GM21825 (cell line): ENCODE measurements around the gene ADAM22.

ENCODE experiments used
- ATAC-seq: cut with Tn5 transposase; IDR thresholded peaks from one replicate; pipeline ENCODE4 v1.9.1; 2021; ENCODE audit warnings: mild to moderate bottlenecking, moderate library complexity; ENCODE audit not compliant: unreplicated experiment

Gene ADAM22

DNA sequence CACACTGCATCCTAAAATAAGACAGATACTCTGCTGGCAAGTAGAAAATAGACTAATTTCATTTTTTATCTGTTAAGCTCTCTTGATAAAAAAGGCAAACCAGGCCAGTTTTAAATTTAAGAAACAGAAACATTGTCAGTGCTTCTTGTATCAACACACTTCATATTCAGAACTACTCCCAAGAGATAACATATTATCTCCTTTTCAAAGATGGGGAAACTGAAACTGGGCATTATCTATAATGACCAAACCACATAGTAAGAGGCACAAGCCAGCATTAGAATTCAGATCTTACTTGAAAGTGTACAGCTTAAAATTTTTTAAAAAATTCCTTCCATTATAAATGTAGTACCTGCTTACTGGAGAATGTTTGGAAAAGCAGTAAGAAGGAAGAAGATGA is 271.1 kb downstream of the ADAM22 start:
- no peak for ATAC-seq

DNA sequence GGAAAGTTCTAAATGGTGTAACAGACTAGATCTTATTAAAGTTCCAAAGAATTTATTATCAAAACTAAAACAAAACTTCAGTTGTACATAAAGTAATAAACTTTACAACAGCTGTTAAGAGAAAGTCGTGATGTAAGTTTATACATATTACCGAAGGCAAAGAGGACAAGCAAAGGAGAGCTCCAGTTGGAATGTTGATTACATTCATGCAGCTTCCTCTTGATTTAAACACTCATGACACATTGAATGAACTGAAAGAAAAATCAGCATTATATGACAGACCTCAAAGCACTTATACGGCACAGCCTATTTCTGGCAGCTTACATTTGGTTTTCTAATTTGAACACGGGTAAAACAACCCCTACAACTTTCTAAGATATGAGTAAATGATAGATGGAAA is 272.2 kb downstream of the ADAM22 start:
- no peak for ATAC-seq

DNA sequence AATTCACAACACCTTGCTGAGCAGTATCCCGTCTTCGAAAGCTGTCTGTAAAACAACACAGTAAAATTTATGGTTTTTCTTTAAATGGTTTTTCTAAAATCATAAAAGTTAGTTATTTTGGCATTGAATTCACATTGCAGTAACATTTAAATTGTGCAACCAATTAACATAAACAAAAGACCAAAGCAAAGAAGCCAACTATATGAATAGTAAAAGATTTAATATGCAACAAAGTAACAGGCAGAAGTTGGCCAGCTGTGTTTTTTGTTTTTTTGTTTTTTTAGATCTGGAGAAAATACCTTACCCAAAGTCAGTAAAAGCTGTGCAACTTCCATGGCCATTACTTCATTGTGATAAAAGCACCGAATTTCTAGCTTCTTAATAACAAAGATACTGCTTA is 274.5 kb downstream of the ADAM22 start:
- ATAC-seq = no peak

DNA sequence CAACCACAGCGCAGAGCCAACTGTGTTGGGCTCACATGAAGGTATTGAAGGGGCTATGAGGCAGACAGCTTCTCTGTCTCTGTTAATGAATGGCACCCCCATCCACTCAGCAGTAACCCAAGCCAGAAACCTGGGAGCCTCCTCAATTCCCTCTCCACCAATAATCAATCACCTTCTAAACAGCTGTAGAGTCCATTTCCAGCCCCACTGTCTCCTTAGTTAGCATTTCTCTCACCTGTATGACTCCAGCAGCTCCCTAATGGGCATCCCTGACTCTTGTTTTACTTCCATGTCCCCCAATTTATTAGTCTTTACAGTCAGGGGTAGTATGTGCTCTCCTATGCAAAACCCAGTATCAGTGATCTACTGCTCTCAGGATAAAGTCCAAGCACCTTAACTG is 278.9 kb downstream of the ADAM22 start:
- no peak for ATAC-seq

DNA sequence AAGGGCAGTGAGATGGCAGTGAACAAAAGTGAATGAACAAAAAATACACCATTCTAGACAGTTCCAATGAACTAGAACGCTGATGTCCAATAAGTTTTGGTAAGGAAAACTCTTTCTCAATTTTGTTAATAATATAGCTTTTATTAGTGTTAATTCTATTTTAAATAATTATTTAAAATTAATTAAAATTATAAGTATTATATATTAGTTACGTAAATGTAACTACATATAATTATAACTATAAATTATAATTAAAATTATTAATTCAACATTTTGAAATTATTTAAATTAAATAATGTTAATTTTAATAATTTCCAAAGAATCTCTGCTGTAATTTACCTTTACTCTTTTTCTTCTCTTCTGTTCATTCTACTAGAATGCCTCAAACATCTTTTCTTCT is 280.4 kb downstream of the ADAM22 start:
- ATAC-seq = no peak

DNA sequence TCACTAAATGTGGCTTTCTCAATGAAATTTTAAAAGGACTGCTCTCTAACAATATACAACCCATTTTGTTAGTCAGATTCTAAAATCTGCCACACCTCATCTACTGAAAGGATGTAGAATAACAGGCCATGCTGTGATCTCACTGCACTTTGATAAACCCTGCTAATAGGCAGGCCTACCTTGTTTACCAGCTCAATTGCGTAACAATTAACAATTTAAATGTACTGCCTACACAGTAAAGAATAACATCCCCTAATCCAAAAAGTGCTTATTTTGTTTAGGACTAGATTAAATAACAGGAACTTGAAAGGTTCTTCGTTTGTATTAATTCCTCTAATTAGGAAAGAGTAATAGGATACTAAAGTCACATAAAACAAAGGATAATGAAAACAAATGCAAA is 281.2 kb downstream of the ADAM22 start:
- ATAC-seq = no peak

DNA sequence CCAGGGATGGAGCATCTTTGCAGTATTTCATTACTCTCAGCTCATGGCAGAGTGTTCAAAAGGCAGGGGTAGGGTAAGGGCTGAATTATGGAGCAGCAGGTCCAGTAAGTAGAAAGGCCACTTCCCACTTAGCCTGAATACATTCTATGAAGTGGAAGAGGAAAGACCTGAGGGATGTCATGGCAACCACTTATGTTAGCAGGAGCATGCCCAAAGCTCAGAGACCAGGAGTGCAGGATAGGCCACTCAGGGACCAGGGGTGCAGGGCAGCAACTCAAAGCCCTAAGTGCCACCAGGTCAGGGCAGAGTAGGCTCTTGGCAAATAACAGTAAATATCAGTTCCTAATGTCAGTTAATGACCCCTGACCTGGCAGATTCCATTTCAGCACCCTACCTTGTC is 282.2 kb downstream of the ADAM22 start:
- no peak for ATAC-seq

DNA sequence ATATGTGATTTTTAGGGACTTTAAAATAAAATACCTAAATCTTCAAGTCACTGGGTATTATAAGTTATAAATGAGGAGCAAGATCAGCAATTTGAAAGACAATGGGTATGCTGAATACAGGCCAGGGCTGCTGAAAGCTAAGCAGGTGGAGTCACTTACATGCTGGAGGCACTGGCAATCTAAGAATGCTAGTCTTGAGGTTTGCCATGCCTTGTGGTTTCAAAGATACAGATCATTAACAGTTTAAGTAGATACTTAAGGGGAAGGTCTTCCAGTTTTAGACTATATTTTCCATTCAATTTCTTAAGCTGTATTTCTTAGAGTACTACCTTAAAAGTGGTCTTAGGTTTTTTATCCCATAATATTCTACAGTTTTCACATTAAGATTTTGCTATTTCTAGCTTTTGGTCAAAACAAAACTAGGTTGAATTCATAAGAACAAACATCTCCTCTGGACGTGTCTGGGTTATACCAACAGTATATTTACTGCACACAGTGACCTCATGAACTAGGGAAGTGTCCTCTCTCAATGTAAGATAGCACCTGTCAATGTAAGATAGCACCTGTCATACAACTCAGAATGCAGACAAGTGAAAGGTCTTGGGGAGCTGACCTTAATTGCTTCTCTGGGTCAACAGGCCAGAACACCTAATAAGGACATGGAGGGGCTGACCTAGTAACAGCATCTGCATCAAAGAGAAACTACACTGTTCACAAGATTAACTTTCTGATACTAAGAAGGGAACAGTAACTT is 283.8 kb downstream of the ADAM22 start:
- ATAC-seq = peak; percentile 74

DNA sequence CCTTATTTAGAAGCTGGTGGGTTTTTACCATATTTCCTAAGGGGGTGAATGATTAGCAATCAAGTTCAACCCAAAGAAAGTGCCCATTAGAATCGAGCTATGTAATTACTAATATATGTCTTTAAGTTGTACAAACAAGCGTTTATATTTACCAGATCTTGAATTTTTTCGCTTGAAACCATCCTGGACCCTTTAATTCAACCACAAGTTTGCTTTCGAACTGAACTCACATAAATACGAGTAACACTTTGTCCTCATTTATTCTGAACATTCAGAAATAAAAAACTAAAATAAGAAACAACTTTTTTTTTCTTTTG is 284.3 kb downstream of the ADAM22 start:
- no peak for ATAC-seq

DNA sequence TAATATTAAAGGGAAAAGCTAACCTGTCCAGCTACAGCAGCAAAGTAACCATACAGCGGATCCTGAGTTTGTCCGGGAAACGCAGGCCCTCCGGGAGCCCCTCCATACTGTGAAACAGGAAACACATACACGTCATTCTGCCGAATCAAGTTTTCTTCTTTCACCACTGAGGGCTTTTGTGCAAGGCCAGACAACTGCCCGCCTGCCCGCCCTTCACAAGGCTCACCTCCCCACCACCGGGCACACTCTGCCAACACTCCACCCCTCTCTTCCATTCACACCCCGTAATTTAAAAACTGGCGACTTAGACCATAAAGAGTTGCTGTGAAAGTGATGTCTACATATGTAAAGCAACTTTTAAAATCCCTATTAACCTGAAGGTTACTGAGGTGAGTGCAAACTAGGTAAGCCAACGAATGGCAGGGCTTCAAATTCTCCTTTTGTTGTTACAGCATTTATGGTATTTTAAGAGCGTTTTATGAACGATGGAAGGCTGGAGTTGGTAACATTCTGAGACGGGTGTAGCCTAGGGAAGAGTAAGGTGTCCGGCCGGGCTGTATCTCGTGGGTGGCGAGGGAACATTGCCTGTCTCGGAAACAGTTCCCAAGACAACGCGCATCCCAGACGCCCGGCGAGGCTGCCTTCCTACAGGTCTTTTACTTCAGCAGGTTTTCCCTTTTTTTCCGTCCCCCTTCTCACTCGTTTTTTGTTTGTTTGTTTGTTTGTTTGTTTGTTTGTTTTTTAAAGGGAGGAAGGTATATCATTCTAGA is 285.0 kb downstream of the ADAM22 start:
- ATAC-seq = peak; percentile 39

DNA sequence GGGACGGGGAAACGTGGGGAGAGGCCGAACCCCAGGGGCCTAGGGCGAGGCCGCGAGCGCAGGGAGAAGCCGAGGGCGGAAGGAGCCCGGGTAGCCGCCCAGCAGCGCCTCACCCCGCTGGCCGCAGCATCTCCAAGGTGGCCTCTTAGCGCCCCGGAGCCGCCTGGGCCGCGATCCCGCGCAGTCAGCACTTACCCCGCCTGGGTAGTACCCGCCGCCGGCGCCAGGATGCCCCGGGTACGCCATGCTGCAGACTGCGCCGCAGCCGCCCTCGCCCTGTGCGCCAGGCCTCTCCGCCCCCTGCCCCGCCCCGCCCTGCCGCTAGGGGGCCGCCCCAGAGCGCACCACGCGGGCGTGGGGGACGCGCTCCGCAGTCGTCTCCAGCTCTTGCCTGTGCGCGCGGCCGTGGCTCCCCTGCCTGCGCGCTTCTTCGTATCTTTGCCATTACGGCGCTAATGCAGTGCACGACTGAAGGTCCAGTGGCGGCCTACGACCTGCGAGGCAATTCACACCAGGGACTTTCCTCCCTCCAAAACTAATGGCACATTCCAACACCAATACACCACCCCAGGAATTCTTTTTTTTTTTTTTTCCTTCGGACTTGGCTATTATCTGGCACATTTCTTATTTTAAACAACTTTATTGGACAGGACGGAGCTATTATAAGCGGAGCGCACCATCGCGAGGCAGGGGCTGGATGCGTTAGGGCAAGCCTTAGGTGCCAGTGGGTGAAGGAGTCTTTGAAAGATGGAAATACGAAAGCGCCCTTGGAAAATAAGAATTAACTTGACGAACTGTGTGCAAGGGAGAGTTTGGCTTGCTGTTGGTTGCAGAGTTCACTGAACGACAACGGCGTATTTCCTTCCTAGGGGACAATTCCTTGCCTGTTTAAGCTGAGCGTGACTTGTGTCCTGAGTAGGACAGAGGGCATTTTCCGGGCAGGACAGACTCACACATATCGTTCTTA is 286.0 kb downstream of the ADAM22 start, which contains the start of gene SRI:
SRI (minus strand) TSS at position 258 of the 967 bp plus-strand sequence; CDS start at position 246, 12 bp downstream.
- peak; percentile 72 for ATAC-seq

DNA sequence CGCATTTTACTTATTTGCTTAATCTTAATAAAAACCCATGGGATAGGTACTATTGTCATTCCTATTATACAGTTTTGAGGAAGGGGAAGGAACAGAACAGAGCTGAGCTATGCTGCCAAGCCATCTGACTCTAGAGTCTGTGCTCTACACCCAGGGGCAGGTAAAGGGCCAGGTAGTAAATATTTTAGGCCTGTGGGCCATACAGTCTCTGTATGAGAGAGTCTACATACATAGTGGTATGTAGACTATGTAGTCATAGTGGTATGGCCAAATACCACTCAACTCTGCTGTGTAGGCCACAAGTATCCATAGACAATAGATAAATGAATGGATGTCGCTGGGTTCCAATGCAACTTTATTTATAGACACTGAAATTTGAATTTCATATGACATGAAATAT is 289.2 kb downstream of the ADAM22 start:
- ATAC-seq = no peak

DNA sequence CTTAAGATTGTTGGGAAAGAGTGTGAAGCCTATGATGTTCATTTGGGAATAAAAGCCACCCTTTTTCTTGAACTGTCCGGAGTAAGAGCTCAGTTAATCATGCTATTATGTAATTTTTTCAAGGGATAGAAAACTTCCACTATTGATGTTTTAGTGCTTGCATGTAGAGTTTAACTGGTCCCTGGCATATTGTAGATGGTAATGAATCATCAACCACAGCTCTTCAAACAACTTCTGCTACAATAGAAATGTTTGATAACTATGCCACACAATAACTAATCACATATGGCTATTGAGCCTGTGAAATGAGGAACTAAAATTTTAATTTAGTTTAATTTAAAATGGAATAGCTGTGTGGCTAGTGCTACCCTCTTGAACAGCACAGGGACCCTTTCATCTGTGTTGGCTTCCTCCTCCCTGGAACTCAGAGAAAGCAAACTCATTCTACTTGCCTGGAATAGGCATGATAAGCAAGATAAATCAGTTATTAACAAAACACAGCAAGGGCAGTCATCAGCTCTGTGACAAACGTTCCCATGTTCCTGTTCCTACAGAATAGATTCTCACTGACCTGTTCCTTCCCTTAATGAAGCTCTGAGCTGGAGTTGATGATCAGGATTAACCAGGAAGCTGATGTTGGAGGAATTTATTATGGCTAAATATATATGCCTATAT is 290.7 kb downstream of the ADAM22 start:
- ATAC-seq = no peak

DNA sequence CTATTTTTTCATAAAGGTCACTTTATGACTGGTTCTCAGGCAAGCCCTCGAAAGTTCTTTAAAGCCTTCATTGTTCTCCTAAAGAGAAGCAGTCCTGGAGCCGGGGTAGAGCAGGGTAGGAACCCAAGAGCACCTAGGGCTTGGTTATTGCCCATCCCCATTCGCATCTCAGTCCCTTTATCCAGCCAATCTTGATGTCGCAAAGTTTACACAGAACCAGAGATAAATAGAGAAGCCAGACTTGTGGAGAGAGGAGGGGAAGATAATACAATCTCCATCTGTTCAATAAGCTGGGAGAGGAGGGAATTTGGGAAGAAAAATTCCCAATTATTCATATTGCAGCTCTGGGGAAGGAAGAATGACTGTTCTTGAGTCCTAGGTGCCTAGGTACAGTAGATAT is 292.1 kb downstream of the ADAM22 start:
- ATAC-seq = no peak

DNA sequence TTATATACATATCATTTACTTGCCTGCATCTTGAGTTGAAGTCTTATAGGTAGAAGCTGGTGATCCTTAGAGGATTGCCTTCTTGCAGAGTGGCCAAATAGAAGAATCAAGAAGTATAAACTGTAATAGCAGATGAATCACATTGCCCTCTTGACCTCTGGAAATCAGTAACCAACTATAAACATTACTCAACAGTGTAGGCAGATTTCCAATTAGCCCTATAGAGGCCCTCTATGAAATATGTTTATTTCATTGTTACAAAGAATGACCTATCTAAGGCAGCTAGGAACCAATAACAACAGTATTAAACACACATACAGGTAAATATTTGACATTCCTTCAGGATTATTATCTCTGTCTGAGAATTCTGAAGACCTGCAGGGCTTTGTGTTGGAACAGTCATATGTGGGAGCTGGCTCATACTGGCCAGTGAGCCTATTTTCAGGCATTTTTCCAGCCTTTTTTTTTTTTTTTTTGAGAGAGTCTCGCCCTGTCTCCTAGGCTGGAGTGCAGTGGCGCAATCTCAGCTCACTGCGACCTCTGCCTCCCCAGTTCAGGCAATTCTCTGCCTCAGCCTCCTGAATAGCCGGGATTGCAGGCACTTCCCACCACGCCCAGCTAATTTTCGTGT is 292.9 kb downstream of the ADAM22 start:
- ATAC-seq = no peak

DNA sequence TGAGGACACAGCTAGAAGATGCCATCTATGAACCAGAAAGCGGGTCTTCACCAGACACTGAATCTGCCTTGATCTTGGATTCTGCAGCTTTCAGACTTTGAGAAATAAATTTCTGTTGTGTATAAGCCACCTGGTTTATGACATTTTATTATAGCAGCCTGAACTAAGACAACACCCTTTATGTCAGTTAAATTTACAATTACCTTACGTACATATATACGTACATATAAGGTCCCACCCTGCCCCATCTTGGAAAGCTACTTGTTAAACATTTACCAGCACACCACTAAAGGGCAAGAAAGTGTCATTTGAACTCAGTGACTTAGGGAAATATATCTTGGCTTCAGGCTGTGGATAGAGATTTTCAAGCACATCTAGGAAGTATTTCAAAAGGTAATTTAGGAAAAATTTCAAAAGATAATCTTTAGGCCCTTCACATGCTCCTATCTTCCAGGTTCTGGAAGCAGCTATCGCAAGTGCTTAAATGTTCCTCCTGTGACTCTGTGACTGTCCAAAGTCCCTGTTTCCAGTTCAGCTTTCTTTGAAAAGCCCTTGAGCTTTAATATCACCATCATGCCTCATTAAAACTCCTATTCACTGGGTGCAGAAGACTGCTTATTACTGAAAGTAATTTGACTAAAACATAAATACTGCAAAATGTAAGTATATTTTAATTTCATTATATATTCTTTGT is 295.4 kb downstream of the ADAM22 start:
- ATAC-seq = no peak

DNA sequence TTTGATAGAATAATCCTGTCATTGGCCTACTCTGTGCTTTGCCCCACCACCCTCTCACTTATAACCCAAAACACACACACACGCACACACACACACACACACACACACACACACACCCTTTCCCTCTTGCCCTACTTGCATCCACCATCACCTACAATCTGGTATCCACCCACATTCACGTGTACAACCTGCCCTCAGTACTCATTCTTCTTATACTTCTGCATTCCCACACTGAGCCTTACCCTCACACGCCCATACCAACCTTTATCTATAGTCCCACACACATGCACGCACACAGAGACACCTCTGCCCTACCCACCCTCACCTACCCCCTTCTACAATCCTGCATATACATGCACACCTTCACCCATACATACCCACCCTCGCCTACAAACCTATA is 296.6 kb downstream of the ADAM22 start:
- ATAC-seq = no peak

DNA sequence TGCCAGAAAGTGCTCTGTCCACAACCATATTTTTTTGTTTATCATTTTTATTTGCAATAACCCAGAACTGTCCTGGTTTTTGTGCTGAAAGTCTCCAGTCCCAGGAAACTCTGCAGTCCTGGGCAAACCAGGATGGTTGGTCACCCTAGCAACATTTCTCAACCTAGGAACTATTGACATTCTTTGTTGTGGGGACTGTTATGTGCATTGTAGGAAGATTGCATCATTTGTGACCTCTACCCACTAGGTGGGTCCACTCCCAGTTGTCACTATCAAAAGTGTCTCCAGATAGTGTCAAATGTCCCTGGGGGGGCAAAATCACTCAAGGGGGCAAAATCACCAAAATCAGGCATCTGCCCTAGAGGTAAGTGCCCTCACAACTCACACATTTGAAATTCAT is 299.8 kb downstream of the ADAM22 start:
- no peak for ATAC-seq

DNA sequence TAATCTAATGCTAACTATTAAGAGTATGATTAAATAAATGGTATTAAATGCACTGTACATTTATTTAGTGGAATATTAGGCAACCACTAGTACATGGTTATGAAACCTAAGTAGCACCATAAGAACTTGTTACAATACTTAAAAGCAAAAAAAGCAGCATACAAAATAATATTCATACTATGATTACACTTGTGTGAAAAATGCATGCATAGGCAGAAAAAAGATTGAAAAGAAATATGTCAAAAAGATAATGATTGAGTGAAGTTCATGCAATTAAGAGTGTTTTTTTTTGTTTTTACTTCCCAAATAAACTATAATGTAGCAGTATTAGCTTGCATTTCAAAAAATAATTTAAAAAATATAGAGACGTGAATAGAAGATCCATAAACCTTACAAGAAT is 305.8 kb downstream of the ADAM22 start:
- ATAC-seq = no peak
